GM12872 (cell line): ENCODE measurements around the gene ABLIM3.

ENCODE experiments used
- CTCF ChIP-seq: IDR thresholded peaks from 3 replicates; pipeline ENCODE4 v1.5.1; 2011; ENCODE audit warnings: low read depth, mild to moderate bottlenecking, low read length, moderate library complexity; ENCODE audit not compliant: insufficient read depth

ABLIM3 gene

GRCh38 chr5:149161850-149162249 is 20.6 kb downstream of the ABLIM3 start:
- no peak for TF ChIP-seq CTCF

- no peak for TF ChIP-seq CTCF
Observed at GRCh38 chr5:149162401-149163084, 21.2 kb downstream of the ABLIM3 start.

GRCh38 chr5:149164731-149165130 is 23.4 kb downstream of the ABLIM3 start:
- no peak for TF ChIP-seq CTCF

- TF ChIP-seq CTCF = no peak
Observed at GRCh38 chr5:149166128-149166527, 24.8 kb downstream of the ABLIM3 start.

GRCh38 chr5:149166591-149167100 is 25.4 kb downstream of the ABLIM3 start:
- no peak for TF ChIP-seq CTCF

GRCh38 chr5:149168276-149168906 is 27.1 kb downstream of the ABLIM3 start:
- TF ChIP-seq CTCF = no peak

GRCh38 chr5:149170299-149170698 is 29.0 kb downstream of the ABLIM3 start:
- TF ChIP-seq CTCF = no peak
